CD4-positive, alpha-beta T cell (primary cell): Measurements from ENCODE around the gene DTX1. TPM values are rescaled to one million over a fixed set of nuclear protein-coding genes. Genes with fewer than 3 reads are reported as not detected.

Experiments used
- ATAC-seq: fragments of 200-7000 bp; cut with Tn5 transposase; one replicate; pipeline ENCODE4 v1.10.0; 2022; ENCODE audit warnings: mild to moderate bottlenecking; ENCODE audit not compliant: poor library complexity
- CTCF ChIA-PET: fragments of 350-600 bp; sonication (Branson Sonifier 250); formaldehyde crosslinking; loops from one replicate; lab custom pipeline; 2021; ENCODE audit warnings: antibody characterized with exemption, inconsistent platforms; lab: Charles Lee
- POLR2A ChIA-PET: fragments of 350-600 bp; sonication (Branson Sonifier 250); formaldehyde crosslinking; loops from one replicate; lab custom pipeline; 2021; ENCODE audit warnings: antibody characterized with exemption, inconsistent platforms; lab: Charles Lee
- DNase-seq, 14 experiments: peaks; one replicate each; pipeline ENCODE4 v3.0.0-alpha.2; 2013 to 2020; ENCODE audit warnings: mixed read lengths in 2 of 14
- H3K27ac ChIP-seq, 2 donors: one replicate each; pipeline versions ENCODE4 v1.5.1 to v1.7.0; 2013; ENCODE audit warnings: low read length in 2 of 2, low read depth in 1 of 2, mild to moderate bottlenecking in 1 of 2
- H3K27me3 ChIP-seq, 2 experiments: 1 replicate in 1 of 2; 2 replicates in 1 of 2; pipeline versions ENCODE4 v1.6.1 to v1.7.0; 2013; ENCODE audit warnings: low read length in 2 of 2, control low read depth in 1 of 2, mild to moderate bottlenecking in 1 of 2, moderate library complexity in 1 of 2; ENCODE audit not compliant: insufficient read depth in 2 of 2, control insufficient read depth in 1 of 2
- H3K36me3 ChIP-seq: one replicate; pipeline ENCODE4 v1.6.1; 2013; ENCODE audit warnings: low read length, control low read depth; ENCODE audit not compliant: insufficient read depth
- H3K4me1 ChIP-seq: one replicate; pipeline ENCODE4 v1.6.1; 2013; ENCODE audit warnings: low read length, control low read depth; ENCODE audit not compliant: insufficient read depth
- H3K4me3 ChIP-seq: one replicate; pipeline ENCODE4 v1.5.1; 2013; ENCODE audit warnings: mild to moderate bottlenecking, low read length, moderate library complexity
- H3K9me3 ChIP-seq, 2 experiments: 1 replicate in 1 of 2; 2 replicates in 1 of 2; pipeline versions ENCODE4 v1.6.1 to v1.7.0; 2013; ENCODE audit warnings: low read length in 2 of 2, mild to moderate bottlenecking in 2 of 2, control low read depth in 1 of 2, moderate library complexity in 1 of 2; ENCODE audit not compliant: control insufficient read depth in 1 of 2, insufficient read depth in 1 of 2
- H3K27ac Mint-ChIP-seq: one replicate; pipeline ENCODE4 v1.8.0; 2020; ENCODE audit warnings: mixed read lengths
- H3K27me3 Mint-ChIP-seq: one replicate; pipeline ENCODE4 v1.8.0; 2021; ENCODE audit warnings: mixed read lengths
- H3K36me3 Mint-ChIP-seq: one replicate; pipeline ENCODE4 v1.8.0; 2021; ENCODE audit warnings: low read depth, mixed read lengths
- H3K4me1 Mint-ChIP-seq: one replicate; pipeline ENCODE4 v1.8.0; 2021; ENCODE audit warnings: low read depth, mixed read lengths
- H3K4me3 Mint-ChIP-seq: one replicate; pipeline ENCODE4 v1.8.0; 2020; ENCODE audit warnings: mild to moderate bottlenecking, mixed read lengths
- H3K9me3 Mint-ChIP-seq: one replicate; pipeline ENCODE4 v1.8.0; 2020; ENCODE audit warnings: mixed read lengths
- CTCF ChIP-seq: fragments of 200-600 bp; IDR thresholded peaks from one replicate; pipeline ENCODE4 v1.8.0; 2022; ENCODE audit warnings: antibody characterized with exemption, mild to moderate bottlenecking
- intact Hi-C, 2 experiments: fragments of 100-400 bp; cut with DNase I in 1 of 2; cut with micrococcal nuclease in 1 of 2; formaldehyde crosslinking; loops; one replicate each; pipeline versions ENCODE4 v1.15.1 to v1.9.0; 2023 to 2025; cut with DNase I, micrococcal nuclease
- total RNA-seq, 174 experiments: library from RNA in 2 of 174; stranded (reverse) in 2 of 174; gene quantifications; one replicate each; pipeline ENCODE4 v1.2.3 and lab custom pipeline; 2021 to 2026

Gene DTX1
- total RNA-seq, 2 experiments from 2014 or later: 14.0 to 14.2 TPM

- Mint-ChIP-seq H3K4me1 (peaks cover 5% of the 10 kb centered on the region), H3K9me3 (no peaks in the 10 kb centered on the region), H3K27me3 (no peaks in the 10 kb centered on the region), H3K36me3 (no peaks in the 10 kb centered on the region), H3K4me3 (no peak overlapping the region), H3K27ac (no peak overlapping the region)
- Histone ChIP-seq H3K36me3 (no peaks in the 10 kb centered on the region), H3K4me1 (peaks cover 16% of the 10 kb centered on the region), H3K27ac (no peak overlapping the region), H3K9me3 (no peaks in the 10 kb centered on the region), H3K27me3 (no peaks in the 10 kb centered on the region), H3K4me3 (no peak overlapping the region)
- DNase-seq: no peak
- ChIA-PET POLR2A (no interaction called here), CTCF (no interaction called here)
- ATAC-seq: no peak
- TF ChIP-seq CTCF: no peak
- intact Hi-C loops: no loop called here
These were observed 74.1 kb downstream of the DTX1 start for GRCh38 chr12:113130457-113131135.

- Histone ChIP-seq H3K4me1 (peaks cover 25% of the 10 kb centered on the region), H3K27ac (no peak overlapping the region), H3K27me3 (no peaks in the 10 kb centered on the region), H3K9me3 (no peaks in the 10 kb centered on the region), H3K36me3 (no peaks in the 10 kb centered on the region), H3K4me3 (no peak overlapping the region)
- no peak for TF ChIP-seq CTCF
- Mint-ChIP-seq H3K9me3 (no peaks in the 10 kb centered on the region), H3K4me3 (no peak overlapping the region), H3K36me3 (no peaks in the 10 kb centered on the region), H3K4me1 (peaks cover 15% of the 10 kb centered on the region), H3K27me3 (no peaks in the 10 kb centered on the region), H3K27ac (no peak overlapping the region)
- ChIA-PET POLR2A (no interaction called here), CTCF (no interaction called here)
- intact Hi-C loops: no loop called here
- no peak for DNase-seq
- no peak for ATAC-seq
These were observed 75.0 kb downstream of the DTX1 start for GRCh38 chr12:113131556-113131955.

- H3K36me3 ChIP-seq: no peaks in the 10 kb centered on the region
- no peak for DNase-seq
- H3K9me3 ChIP-seq: no peaks in the 10 kb centered on the region
- no peaks in the 10 kb centered on the region for H3K27me3 ChIP-seq
- no peak for ATAC-seq
- peaks cover 19% of the 10 kb centered on the region for H3K4me1 Mint-ChIP-seq
- peaks cover 26% of the 10 kb centered on the region for H3K4me1 ChIP-seq
- no peaks in the 10 kb centered on the region for H3K27me3 Mint-ChIP-seq
- CTCF ChIA-PET: interaction anchor here (1.8 kb wide), 1 partner anchor 41 kb away, joined by 4 read pairs; no protein-coding TSS in a partner anchor
- intact Hi-C loops: no loop called here
- no peak for TF ChIP-seq CTCF
- POLR2A ChIA-PET: no interaction called here
- H3K4me3 Mint-ChIP-seq: peak overlapping the region; percentile 20
- no peak overlapping the region for H3K27ac Mint-ChIP-seq
- no peaks in the 10 kb centered on the region for H3K36me3 Mint-ChIP-seq
- H3K9me3 Mint-ChIP-seq: no peaks in the 10 kb centered on the region
- no peak overlapping the region for H3K4me3 ChIP-seq
- no peak overlapping the region for H3K27ac ChIP-seq
These were observed 76.5 kb downstream of the DTX1 start for GRCh38 chr12:113133036-113133435.
